GM19240 (cell line): ENCODE measurements around the gene PTPRZ1.

Source experiments
- DNase-seq: peaks from one replicate; pipeline ENCODE4 v3.0.0; 2011; ENCODE audit warnings: low spot score; ENCODE audit not compliant: insufficient read length

PTPRZ1 gene

GRCh38 chr7:122040147-122040546, 167.2 kb downstream of the PTPRZ1 start:
- no peak for DNase-seq

DNA sequence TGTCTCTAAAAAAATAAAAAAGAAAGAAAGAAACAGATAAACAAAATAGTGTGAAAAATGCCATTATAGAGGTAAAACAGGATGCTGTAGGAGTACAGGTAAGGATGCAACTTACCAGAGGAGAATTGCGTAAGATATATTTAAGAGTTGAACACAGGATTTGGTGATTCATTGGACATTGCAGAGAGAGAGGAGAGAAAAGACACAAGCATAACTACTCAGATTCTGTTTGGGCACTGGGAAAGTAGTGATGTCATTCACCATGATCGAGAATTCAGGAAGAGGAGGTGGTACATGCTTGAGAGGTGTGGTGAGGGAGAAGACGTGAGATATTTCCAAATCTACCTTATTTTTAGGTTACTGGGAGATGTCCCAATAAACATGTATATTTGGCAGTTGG, 173.4 kb downstream of the PTPRZ1 start:
- DNase-seq, result no peak

DNA sequence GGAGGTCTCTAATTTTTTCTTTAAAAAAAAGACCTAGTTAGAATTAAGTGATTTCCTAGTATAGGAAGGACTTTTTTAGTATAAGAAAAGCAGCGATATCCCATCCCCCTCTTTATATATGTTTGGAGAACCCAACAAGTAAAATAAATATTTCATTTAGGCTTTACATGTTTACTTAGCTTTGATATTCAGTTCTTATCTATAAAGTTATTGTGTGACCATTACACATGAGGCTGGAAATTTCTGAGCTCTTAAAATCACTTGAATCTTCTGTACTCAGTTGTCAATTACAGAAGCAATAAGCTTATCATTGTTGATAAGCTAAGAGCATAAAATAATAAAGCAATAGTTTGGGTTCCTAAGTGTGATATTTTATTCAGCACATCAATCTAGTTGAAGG, 181.4 kb downstream of the PTPRZ1 start:
- DNase-seq, result no peak

GRCh38 chr7:122055073-122055472, 182.1 kb downstream of the PTPRZ1 start:
- DNase-seq, result no peak

DNA sequence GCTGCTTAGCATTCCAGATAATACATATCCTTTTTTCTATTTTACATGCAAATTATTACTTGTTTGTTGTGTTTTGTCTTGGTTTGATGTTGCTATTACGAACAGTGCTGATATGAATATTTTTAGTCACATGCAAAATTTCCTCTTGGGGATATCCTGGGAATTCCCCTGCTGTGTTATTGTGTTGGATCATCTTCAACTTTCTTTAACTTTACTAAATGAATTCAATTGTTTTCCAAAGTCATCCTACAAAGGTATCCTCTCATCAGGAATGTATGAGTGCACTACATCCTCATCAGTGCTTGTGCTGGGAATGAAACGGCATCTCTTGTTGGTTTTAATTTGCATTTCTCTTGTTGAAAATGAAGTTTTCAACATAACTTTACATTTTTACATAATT, 184.0 kb downstream of the PTPRZ1 start:
- DNase-seq, result no peak

DNA sequence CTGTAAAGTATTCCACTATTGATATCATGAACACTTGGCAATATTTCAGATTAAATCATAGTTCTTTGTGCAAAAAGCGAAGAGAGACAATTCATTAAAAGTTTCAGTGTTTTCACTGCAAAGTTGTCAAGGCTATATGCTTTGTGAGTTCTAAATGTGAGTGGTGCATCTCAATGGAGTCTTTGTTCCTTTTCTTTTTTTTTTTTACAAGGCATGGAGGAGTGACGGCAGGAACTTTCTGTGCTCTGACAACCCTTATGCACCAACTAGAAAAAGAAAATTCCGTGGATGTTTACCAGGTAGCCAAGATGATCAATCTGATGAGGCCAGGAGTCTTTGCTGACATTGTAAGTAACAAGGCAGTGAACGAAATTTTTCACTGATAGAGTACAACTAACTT, 186.6 kb downstream of the PTPRZ1 start:
- DNase-seq, result no peak

- no peak for DNase-seq
Measured at GRCh38 chr7:122063146-122063545, 190.2 kb downstream of the PTPRZ1 start.

DNA sequence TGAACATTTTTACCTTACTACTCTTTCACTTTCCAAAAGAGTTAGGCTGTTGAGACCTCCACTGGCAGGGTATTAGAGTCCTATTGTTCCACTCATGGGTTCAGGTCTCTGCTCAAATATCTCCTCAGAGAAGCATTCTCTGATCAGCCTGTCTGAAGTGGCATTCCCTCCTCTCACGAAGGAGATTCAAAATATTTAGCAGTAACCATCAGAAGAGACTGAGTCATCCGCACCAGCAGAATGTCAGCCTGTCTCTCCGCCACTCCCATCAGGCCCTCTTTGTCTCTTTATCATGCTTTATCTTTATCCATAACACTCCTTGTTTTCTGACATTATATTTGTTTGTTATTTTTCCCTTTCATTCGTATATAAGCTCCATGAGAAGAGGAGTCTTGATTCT, 192.0 kb downstream of the PTPRZ1 start:
- no peak for DNase-seq

DNA sequence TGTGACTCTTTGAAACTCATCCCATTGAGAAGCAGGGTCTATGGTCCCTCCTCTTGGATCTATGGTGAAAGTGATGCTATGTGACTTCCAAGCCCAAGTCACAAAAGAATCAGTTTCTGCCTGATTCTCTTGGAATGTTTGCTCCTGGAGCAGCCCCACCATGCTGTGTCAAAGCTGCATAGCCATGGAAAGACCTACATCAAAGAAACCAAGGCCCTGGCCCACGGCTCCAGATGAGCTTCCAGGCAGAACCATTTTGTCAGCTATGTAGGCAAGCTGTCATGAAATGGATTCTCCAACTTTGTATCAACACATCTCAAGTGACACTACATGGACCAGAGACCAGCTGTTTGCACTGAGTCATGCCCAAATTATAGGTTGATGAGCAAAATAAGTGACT, 194.1 kb downstream of the PTPRZ1 start:
- DNase-seq, result no peak

DNA sequence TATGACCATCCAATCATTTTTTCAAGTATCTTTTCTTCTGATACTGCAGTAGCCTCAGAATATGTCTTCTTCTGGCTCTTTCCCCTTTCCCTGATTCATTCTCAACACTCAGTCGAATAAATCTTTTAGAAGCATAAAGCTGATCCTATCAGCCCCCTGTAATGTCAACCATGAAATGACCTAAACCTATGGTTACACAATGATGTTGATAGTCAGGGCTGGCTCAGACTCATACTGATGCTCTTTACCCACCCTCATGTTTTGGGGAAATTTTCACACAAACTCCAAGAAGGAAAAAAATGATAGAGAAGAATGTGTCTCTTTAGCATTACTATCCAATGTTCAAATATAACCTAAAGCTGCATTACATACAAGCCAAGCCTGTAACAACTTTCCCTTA, 195.1 kb downstream of the PTPRZ1 start:
- DNase-seq, result no peak

DNA sequence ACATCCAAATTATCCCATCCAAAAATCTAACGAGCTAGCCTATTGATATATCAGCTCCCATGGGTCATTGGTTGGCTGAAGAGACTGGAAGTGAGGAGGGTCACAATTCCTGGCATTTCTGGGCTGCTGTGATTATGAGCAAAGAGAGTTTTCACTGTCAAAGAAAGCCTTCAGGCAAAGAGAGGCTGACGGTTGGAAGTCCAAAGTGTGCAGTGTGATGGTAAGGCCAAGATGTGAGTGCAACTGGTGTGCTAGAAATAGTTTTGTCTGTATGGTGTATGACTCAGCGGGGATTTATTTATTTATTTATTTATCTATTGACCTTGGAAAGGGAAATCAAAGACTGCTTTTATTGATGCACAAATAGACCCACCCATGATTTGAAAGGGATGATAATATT, 196.0 kb downstream of the PTPRZ1 start:
- DNase-seq, result no peak

GRCh38 chr7:122070062-122070461, 197.1 kb downstream of the PTPRZ1 start:
- DNase-seq, result no peak

DNA sequence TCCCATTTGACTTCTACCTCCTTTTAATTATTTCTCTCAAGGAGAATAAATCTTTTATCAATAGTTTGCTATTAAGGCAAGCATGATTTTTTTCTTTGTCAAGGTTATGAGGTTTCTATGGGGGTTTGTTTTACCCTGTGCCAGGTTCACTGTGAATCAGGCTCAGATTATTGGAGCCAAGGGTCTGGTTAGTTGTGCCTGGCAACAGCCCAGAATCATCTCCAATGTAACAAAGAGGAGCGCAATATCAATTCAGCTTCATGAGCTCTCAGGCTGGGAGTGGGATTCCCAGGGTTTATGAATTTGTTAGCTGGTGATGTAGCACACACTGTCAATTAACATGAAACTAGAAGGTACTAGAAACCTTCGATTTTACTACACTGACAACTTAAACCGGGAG, 197.9 kb downstream of the PTPRZ1 start:
- DNase-seq, result no peak

DNA sequence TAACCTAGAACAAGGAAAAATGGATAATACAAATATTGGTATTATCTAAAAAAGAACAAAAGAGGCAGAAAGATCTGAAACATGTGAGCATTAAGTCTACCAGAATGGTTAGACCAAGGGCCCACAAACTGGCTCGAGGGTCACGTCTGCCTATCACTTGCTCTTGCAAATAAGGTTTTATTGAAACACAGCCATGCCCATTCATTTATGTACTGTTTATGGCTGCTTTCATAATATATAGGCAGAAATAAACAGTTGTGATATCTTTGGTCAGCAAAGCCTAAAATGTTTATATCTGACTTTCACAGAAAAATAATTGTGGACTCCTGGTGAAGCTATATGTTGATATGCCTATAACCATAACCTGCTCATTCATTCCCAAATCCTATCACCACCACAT, 199.3 kb downstream of the PTPRZ1 start:
- no peak for DNase-seq

DNA sequence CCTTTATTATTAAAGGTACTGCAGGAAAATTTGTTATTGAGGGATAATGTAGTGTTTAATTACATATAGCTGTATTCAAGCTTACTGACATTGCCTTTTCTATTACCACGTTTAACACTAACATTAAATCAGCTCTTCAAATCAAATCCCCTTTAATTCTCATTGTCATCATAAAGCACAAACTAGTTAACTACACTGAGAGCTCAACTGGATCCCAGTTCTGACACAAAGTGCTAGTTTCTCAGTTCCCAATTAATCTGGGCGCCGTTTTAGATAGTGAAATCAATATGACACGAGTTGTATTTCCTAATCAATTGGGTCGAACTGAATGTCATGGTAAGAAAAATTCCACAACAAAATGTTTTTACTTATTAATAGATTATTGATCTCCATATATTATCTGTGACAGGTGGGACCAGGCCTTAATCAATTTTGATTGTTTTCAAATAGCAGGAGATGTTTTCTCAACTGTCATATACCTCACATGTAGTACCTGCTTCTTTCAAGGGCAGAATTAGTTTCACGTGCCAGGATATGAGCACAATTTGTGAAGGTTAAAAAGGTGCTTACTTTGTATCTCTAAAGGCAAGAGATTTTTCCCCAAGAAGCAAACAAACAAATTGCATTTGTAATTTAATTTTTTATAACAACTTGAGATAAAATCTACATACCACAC, 200.1 kb downstream of the PTPRZ1 start:
- no peak for DNase-seq

DNA sequence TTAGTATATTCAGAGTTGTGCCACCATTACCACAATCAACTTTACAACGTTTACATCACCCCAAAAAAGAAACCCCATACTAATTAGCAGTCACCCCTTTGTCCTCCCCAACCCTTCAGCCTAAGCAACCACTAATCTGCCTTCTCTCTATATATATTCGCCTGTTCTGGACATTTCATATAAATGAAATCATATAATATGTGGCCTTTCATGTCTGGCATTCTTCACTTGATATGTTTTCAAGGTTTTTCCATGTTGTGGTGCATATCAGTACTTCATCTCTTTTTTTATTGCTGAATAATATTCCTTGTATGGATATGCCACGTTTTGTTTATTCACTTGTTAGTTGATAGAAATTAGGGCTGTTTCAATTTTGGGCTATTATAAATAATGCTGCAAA, 200.7 kb downstream of the PTPRZ1 start:
- DNase-seq, result no peak

GRCh38 chr7:122082160-122082559, 209.2 kb downstream of the PTPRZ1 start:
- no peak for DNase-seq

DNA sequence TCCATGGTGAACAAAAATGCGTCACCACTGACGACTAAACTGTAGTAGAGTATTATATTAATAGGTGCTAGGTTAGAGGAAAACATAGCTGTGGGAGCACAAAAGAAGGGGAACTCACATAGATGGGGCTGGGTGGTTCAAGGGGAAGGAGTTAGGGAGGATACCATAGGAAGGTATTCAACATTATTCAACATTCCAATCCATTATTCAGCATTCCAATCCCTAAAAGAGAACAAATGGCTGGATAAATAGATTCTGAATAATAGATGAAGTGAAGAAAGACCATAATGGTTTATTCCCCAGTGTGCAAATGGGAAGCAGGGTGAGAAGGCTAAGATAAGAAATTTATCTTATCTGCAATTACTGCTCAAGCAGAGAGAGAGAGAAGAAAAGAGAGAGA, 209.7 kb downstream of the PTPRZ1 start:
- no peak for DNase-seq

DNA sequence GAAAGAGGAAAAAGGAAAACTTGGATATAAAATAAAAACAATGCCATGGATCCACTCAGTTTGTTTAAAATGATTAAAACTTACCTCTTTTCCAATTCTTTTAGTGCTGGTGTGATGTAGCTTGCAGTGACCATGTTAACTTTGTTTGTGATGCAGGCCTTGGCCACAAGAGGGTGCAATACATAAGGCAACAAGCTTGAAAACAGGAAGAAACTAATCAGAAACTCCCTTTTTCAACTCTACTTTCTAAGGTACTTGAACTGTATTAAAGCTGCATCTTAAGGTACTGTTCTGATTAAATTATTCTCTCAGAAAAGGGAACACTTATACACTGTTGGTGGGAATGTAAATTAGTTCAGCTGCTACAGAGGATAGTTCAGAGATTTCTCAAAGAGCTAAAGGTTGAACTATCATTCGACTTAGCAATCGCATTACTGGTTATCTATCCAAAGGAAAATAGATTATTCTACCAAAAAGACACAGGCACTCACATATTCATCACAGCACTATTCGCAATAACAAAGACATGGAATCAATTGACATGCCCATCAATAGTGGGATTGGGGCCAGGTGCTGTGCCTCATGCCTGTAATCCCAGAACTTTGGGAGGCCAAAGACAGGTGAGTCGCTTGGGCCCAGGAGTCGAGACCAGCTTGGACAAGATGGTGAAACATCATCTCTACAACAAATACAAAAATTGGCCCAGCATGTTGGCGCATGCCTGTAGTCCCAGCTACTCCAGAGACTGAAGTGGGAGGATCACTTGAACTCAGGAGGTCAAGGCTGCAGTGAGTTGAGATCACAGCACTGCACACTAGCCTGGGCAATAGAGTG, 220.2 kb downstream of the PTPRZ1 start:
- no peak for DNase-seq

- no peak for DNase-seq
Measured at GRCh38 chr7:122094549-122094948, 221.6 kb downstream of the PTPRZ1 start.

DNA sequence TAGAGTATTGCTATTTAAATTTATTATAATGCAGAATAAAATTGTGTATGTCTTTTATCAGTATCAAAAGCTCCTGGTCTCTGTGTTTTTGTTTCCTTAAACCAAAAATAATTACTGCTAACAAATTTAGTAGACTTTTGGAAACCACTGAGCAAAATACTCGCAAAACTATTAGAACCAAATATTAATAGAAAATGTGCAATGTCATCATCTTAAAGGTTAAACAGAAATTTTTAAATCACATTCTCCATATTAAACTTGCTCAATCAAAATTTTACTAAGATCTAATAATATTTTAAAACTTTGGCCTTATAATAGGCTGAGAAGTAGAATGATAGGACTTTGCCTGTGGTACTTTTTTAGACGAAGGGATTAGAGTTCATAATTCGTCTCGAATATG, 222.7 kb downstream of the PTPRZ1 start:
- DNase-seq, result no peak

- DNase-seq, result no peak
Measured at GRCh38 chr7:122100021-122100420, 227.1 kb downstream of the PTPRZ1 start.

GRCh38 chr7:122103064-122103463, 230.1 kb downstream of the PTPRZ1 start:
- no peak for DNase-seq
